ENCODE measurements around the gene IGFBP2. TPM values are rescaled to one million over a fixed set of nuclear protein-coding genes. Genes with fewer than 3 reads are reported as not detected.

The IGFBP2 gene
- total RNA-seq, 1 donor, result 8.3 TPM

- no peak for DNase-seq (ENCODE audit: low read depth in 2 of 3, low spot score in 2 of 3)
These were observed 17.7 kb upstream of the IGFBP2 start for GRCh38 chr2:216615298-216616082.

GRCh38 chr2:216616083-216616678, 17.0 kb upstream of the IGFBP2 start:
- no peak for DNase-seq (ENCODE audit: low read depth in 2 of 3, low spot score in 2 of 3)

- DNase-seq (ENCODE audit: low read depth in 2 of 3, low spot score in 2 of 3), result no peak
These were observed 15.9 kb upstream of the IGFBP2 start for GRCh38 chr2:216617159-216617815.

GRCh38 chr2:216618785-216619184, 14.4 kb upstream of the IGFBP2 start:
- no peak for DNase-seq (ENCODE audit: low read depth in 2 of 3, low spot score in 2 of 3)

- DNase-seq (ENCODE audit: low read depth in 2 of 3, low spot score in 2 of 3), result no peak
These were observed 13.5 kb upstream of the IGFBP2 start for GRCh38 chr2:216619411-216620393.

- no peak for DNase-seq (ENCODE audit: low read depth in 2 of 3, low spot score in 2 of 3)
These were observed 12.4 kb upstream of the IGFBP2 start for GRCh38 chr2:216620786-216621185.

- no peak for DNase-seq (ENCODE audit: low read depth in 2 of 3, low spot score in 2 of 3)
These were observed 11.9 kb upstream of the IGFBP2 start for GRCh38 chr2:216621292-216621691.

GRCh38 chr2:216622526-216622925, 10.7 kb upstream of the IGFBP2 start:
- no peak for DNase-seq (ENCODE audit: low read depth in 2 of 3, low spot score in 2 of 3)

GRCh38 chr2:216624251-216624650, 9.0 kb upstream of the IGFBP2 start:
- DNase-seq (ENCODE audit: low read depth in 2 of 3, low spot score in 2 of 3), result no peak

- DNase-seq (ENCODE audit: low read depth in 2 of 3, low spot score in 2 of 3), result no peak
These were observed 6.9 kb upstream of the IGFBP2 start for GRCh38 chr2:216626168-216626874.

- no peak for DNase-seq (ENCODE audit: low read depth in 2 of 3, low spot score in 2 of 3)
These were observed 6.4 kb upstream of the IGFBP2 start for GRCh38 chr2:216626875-216627245.

- no peak for DNase-seq (ENCODE audit: low read depth in 2 of 3, low spot score in 2 of 3)
These were observed 3.4 kb upstream of the IGFBP2 start for GRCh38 chr2:216629784-216630183.

GRCh38 chr2:216632346-216632951, 771 bp upstream of the IGFBP2 start:
- DNase-seq (ENCODE audit: low read depth in 2 of 3, low spot score in 2 of 3), result no peak

GRCh38 chr2:216633616-216634369, 573 bp downstream of the IGFBP2 start:
- no peak for DNase-seq (ENCODE audit: low read depth in 2 of 3, low spot score in 2 of 3)

GRCh38 chr2:216634370-216635148, 1.3 kb downstream of the IGFBP2 start:
- DNase-seq (ENCODE audit: low read depth in 2 of 3, low spot score in 2 of 3), result no peak

GRCh38 chr2:216635171-216635570, 2.0 kb downstream of the IGFBP2 start:
- DNase-seq (ENCODE audit: low read depth in 2 of 3, low spot score in 2 of 3), result no peak

- DNase-seq (ENCODE audit: low read depth in 2 of 3, low spot score in 2 of 3), result no peak
These were observed 2.7 kb downstream of the IGFBP2 start for GRCh38 chr2:216635701-216636550.

All from hematopoietic multipotent progenitor cell (in vitro differentiated cells).